PC-3 (cell line): Measurements from ENCODE around the gene TUFT1. TPM values are rescaled to one million over a fixed set of nuclear protein-coding genes. Genes with fewer than 3 reads are reported as not detected.

ENCODE experiments used
- ATAC-seq: fragments of 200-7000 bp; cut with Tn5 transposase; 2 replicates; pipeline ENCODE4 v1.9.1; 2020; ENCODE audit warnings: mild to moderate bottlenecking, moderate library complexity
- BruUV-seq: library from RNA; stranded (reverse); fragments of 400-500 nt; replicated peaks from 2 replicates; lab custom pipeline; 2021; lab: Mats Ljungman, UMichigan
- CTCF ChIA-PET: fragments of 300-600 bp; sonication (Branson Sonifier 250); formaldehyde crosslinking; loops from one replicate; lab custom pipeline; 2022; ENCODE audit warnings: antibody characterized with exemption; lab: Charles Lee
- POLR2A ChIA-PET: fragments of 300-600 bp; sonication (Branson Sonifier 250); formaldehyde crosslinking; loops from one replicate; lab custom pipeline; 2022; ENCODE audit warnings: antibody characterized with exemption; ENCODE audit not compliant: unreplicated experiment; lab: Charles Lee
- DNase-seq: peaks from one replicate; pipeline ENCODE4 v3.0.0-alpha.2; 2015
- H2AFZ ChIP-seq: fragments of 300-600 bp; sonication (generic); 2 replicates; pipeline ENCODE4 v1.6.0; 2016; ENCODE audit warnings: antibody characterized with exemption, low read length
- H3F3A ChIP-seq: fragments of 300-600 bp; sonication (generic); one replicate; pipeline ENCODE4 v1.6.0; 2017; ENCODE audit warnings: antibody characterized with exemption, low read length, control low read depth, mild to moderate bottlenecking; ENCODE audit not compliant: unreplicated experiment
- H3K27ac ChIP-seq: fragments of 300-600 bp; sonication (generic); 2 replicates; pipeline ENCODE4 v1.5.1; 2016; ENCODE audit warnings: mild to moderate bottlenecking, low read length
- H3K27me3 ChIP-seq: fragments of 300-600 bp; sonication (generic); 2 replicates; pipeline ENCODE4 v1.6.1; 2016; ENCODE audit warnings: low read length, mixed read lengths
- H3K36me3 ChIP-seq: fragments of 300-600 bp; sonication (generic); 2 replicates; pipeline ENCODE4 v1.6.1; 2016; ENCODE audit warnings: low read depth, mixed run types, low read length, mixed read lengths
- H3K4me1 ChIP-seq: fragments of 300-600 bp; sonication (generic); 2 replicates; pipeline ENCODE4 v1.5.1; 2016; ENCODE audit warnings: low read length; ENCODE audit not compliant: insufficient read depth
- H3K4me2 ChIP-seq: fragments of 300-600 bp; sonication (generic); 2 replicates; pipeline ENCODE4 v1.6.0; 2016; ENCODE audit warnings: low read length
- H3K4me3 ChIP-seq: fragments of 300-600 bp; sonication (generic); 2 replicates; pipeline ENCODE4 v1.5.1; 2016; ENCODE audit warnings: mild to moderate bottlenecking, low read length, mixed read lengths
- H3K79me2 ChIP-seq: fragments of 300-600 bp; sonication (generic); 2 replicates; pipeline ENCODE4 v1.6.1; 2017; ENCODE audit warnings: low read length, mixed read lengths
- H3K9ac ChIP-seq: fragments of 300-600 bp; sonication (generic); 2 replicates; pipeline ENCODE4 v1.6.0; 2016; ENCODE audit warnings: mild to moderate bottlenecking, low read length
- H3K9me2 ChIP-seq: fragments of 300-600 bp; sonication (generic); replicated peaks from 2 replicates; pipeline ENCODE4 v1.6.1; 2016; ENCODE audit warnings: mixed run types, low read length, mixed read lengths
- H3K9me3 ChIP-seq: fragments of 300-600 bp; sonication (generic); 2 replicates; pipeline ENCODE4 v1.6.1; 2016; ENCODE audit warnings: low read length, mixed read lengths
- H4K20me1 ChIP-seq: fragments of 300-600 bp; sonication (generic); 2 replicates; pipeline ENCODE4 v1.6.1; 2016; ENCODE audit warnings: low read length, mixed read lengths
- CTCF ChIP-seq: fragments of 300-600 bp; sonication (generic); conservative IDR thresholded peaks from 2 replicates; pipeline ENCODE4 v1.5.1; 2017; ENCODE audit warnings: antibody characterized with exemption, low read depth, mild to moderate bottlenecking, low read length
- EZH2 ChIP-seq: fragments of 300-600 bp; sonication (generic); IDR thresholded peaks from one replicate; pipeline ENCODE4 v1.6.1; 2017; ENCODE audit warnings: antibody characterized with exemption, mild to moderate bottlenecking, low read length; ENCODE audit not compliant: unreplicated experiment
- EZH2phosphoT487 ChIP-seq: fragments of 300-600 bp; sonication (generic); IDR thresholded peaks from 2 replicates; pipeline ENCODE4 v1.6.1; 2018; ENCODE audit warnings: mild to moderate bottlenecking, antibody characterized with exemption, low read length, borderline replicate concordance
- intact Hi-C: fragments of 100-400 bp; cut with micrococcal nuclease; formaldehyde crosslinking; loops from 2 replicates; pipeline ENCODE4 v1.9.0; 2023
- total RNA-seq: library from RNA; depleted of rRNA; stranded (reverse); fragments of >200 nt; gene quantifications from 2 replicates; pipeline ENCODE4 v1.2.3, GENCODE V29; 2014

Gene TUFT1
- total RNA-seq, 1 experiment from 2014 or later, result 33.9 TPM

GRCh38 chr1:151523326-151523725, 16.8 kb upstream of the TUFT1 start:
- H3K9me3 ChIP-seq, result no peaks in the 10 kb centered on the region
- no peak overlapping the region for H3K9ac ChIP-seq
- no peak overlapping the region for H3K4me3 ChIP-seq
- no peak for ATAC-seq
- H3K9me2 ChIP-seq, result no peaks in the 10 kb centered on the region
- TF ChIP-seq EZH2phosphoT487 (no peak), EZH2 (no peak), CTCF (no peak)
- no peak overlapping the region for H2AFZ ChIP-seq
- H3K79me2 ChIP-seq, result peaks cover 1% of the 10 kb centered on the region; the same call in 1 of the 2 replicates
- no TSS peak for BruUV-seq
- no peak for DNase-seq
- CTCF ChIA-PET, result no interaction called here
- H3K4me1 ChIP-seq, result no peaks in the 10 kb centered on the region
- H3K27me3 ChIP-seq, result no peaks in the 10 kb centered on the region
- intact Hi-C loops, result no loop called here
- peaks cover 13% of the 10 kb centered on the region; the same call in 1 of the 2 replicates for H3K36me3 ChIP-seq
- H3K4me2 ChIP-seq, result no peak overlapping the region
- H3K27ac ChIP-seq, result no peak overlapping the region
- H3F3A ChIP-seq, result no peaks in the 10 kb centered on the region
- POLR2A ChIA-PET, result no interaction called here
- no peaks in the 10 kb centered on the region for H4K20me1 ChIP-seq

DNA sequence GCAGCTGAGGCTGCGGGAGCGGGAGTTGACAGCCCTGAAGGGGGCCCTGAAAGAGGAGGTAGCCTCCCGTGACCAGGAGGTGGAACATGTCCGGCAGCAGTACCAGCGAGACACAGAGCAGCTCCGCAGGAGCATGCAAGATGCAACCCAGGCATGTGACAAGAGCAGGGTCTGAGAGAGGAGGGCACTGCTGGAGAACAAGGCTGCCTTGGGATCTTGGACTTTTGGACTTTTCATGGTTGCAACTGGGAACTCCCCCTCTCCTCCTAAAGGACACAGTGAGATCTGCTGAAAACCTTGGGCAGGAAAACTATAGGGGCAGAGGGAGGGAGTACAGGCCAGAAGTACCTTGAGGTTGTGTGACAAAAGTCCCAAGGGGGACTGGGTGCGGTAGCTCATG, 15.4 kb upstream of the TUFT1 start:
- BruUV-seq, result no TSS peak
- H3K9ac ChIP-seq, result no peak overlapping the region
- TF ChIP-seq EZH2phosphoT487 (no peak), CTCF (no peak), EZH2 (no peak)
- H3K36me3 ChIP-seq, result peaks cover 10% of the 10 kb centered on the region; the same call in 1 of the 2 replicates
- H3K9me2 ChIP-seq, result no peaks in the 10 kb centered on the region
- H2AFZ ChIP-seq, result no peak overlapping the region
- H4K20me1 ChIP-seq, result no peaks in the 10 kb centered on the region
- H3F3A ChIP-seq, result no peaks in the 10 kb centered on the region
- no peak overlapping the region for H3K4me3 ChIP-seq
- H3K4me2 ChIP-seq, result no peak overlapping the region
- no peak for DNase-seq
- no peak for ATAC-seq
- H3K27ac ChIP-seq, result no peak overlapping the region
- no peaks in the 10 kb centered on the region for H3K79me2 ChIP-seq
- intact Hi-C loops, result no loop called here
- POLR2A ChIA-PET, result no interaction called here
- no peaks in the 10 kb centered on the region for H3K9me3 ChIP-seq
- no peaks in the 10 kb centered on the region for H3K4me1 ChIP-seq
- H3K27me3 ChIP-seq, result no peaks in the 10 kb centered on the region
- CTCF ChIA-PET, result no interaction called here

DNA sequence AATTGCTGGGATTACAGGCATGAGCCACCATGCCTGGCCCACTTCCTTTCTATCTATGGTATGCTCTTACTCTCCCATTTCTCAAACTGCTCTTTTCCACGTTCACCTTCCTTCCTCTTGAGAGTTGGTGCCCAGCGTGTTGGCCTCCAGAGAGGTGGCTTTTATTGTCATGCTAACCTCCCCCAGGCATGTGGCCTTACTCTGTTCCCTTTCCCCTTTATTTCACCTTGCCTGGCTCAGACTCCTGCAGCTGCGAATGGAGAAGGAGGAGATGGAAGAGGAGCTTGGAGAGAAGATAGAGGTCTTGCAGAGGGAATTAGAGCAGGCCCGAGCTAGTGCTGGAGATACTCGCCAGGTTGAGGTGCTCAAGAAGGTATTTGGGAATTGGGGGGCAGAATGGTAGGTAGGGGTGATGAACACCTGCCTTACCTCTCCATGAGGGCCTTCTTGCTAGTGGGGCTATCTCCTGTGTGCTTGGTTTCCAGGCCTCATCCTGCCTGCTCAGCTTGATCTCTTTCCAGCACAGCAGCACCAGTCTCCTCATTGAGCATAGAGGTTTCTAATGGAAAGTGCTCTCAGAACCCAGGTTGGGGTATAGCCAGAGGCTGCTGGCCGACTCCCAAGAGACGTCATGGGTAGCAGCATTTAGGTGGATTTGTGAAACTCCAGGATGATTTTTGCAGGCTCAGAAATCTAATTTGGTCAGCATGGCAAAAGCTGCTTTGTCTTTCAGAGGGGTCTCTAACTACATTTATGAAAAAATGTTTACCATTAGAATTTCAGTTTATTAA, 13.2 kb upstream of the TUFT1 start:
- no peak for ATAC-seq
- TF ChIP-seq CTCF (no peak), EZH2 (no peak), EZH2phosphoT487 (no peak)
- no peaks in the 10 kb centered on the region for H3F3A ChIP-seq
- ChIA-PET CTCF (no interaction called here), POLR2A (interaction anchor here (0.6 kb wide), 2 partner anchors 14 to 62 kb away, joined by 4 to 5 read pairs; no protein-coding TSS in a partner anchor)
- H3K79me2 ChIP-seq, result no peaks in the 10 kb centered on the region
- no peak overlapping the region for H3K27ac ChIP-seq
- peaks cover 24% of the 10 kb centered on the region for H3K36me3 ChIP-seq
- H3K27me3 ChIP-seq, result no peaks in the 10 kb centered on the region
- no TSS peak for BruUV-seq
- no peaks in the 10 kb centered on the region for H3K4me1 ChIP-seq
- DNase-seq, result no peak
- H2AFZ ChIP-seq, result no peak overlapping the region
- no peak overlapping the region for H3K4me3 ChIP-seq
- H3K9ac ChIP-seq, result no peak overlapping the region
- H3K4me2 ChIP-seq, result no peak overlapping the region
- no peaks in the 10 kb centered on the region for H4K20me1 ChIP-seq
- intact Hi-C loops, result no loop called here
- no peaks in the 10 kb centered on the region for H3K9me3 ChIP-seq
- H3K9me2 ChIP-seq, result no peaks in the 10 kb centered on the region
